Choroid plexus epithelial cell (primary cell): Measurements from ENCODE around the gene TMPRSS15.

Experiments used
- DNase-seq: peaks from one replicate; pipeline ENCODE4 v3.0.0-alpha.2; 2010; ENCODE audit warnings: low read depth
- H3K4me3 ChIP-seq: 2 replicates; pipeline ENCODE4 v1.5.1; 2011; ENCODE audit warnings: low read depth, mild to moderate bottlenecking, control low read depth, low read length, moderate library complexity
- CTCF ChIP-seq: conservative IDR thresholded peaks from 2 replicates; pipeline ENCODE4 v1.5.1; 2011; ENCODE audit warnings: low read depth, mild to moderate bottlenecking, control low read depth, inconsistent platforms, low read length, moderate library complexity

Gene TMPRSS15

GRCh38 chr21:18251065-18251464 is 152.5 kb downstream of the TMPRSS15 start:
- TF ChIP-seq CTCF: no peak
- DNase-seq: no peak
- H3K4me3 ChIP-seq: no peak overlapping the region

GRCh38 chr21:18249672-18250071 is 153.9 kb downstream of the TMPRSS15 start:
- peak; percentile 14 for TF ChIP-seq CTCF
- no peak overlapping the region for H3K4me3 ChIP-seq
- no peak for DNase-seq

DNA sequence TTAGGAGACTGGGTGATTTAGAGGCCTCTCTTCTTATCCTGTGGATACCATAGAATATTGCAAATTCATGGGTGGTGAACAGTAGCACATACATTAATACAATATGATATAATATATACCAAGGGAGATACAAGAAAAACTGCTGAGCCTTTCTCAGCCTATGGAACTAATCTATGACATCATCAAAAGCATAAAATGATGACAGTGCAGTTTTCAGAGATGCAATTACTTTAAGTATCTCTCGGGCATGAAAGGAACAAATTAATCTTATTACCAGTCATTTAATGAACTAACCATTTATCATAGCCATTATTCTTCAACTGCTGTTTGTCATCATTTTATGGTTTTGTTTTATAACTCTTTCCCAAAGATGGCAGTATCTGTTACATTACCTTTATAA is 155.4 kb downstream of the TMPRSS15 start:
- no peak for TF ChIP-seq CTCF
- no peak for DNase-seq
- no peak overlapping the region for H3K4me3 ChIP-seq

GRCh38 chr21:18245464-18245967 is 158.1 kb downstream of the TMPRSS15 start:
- DNase-seq: peak; percentile 4
- TF ChIP-seq CTCF: no peak
- no peak overlapping the region for H3K4me3 ChIP-seq

DNA sequence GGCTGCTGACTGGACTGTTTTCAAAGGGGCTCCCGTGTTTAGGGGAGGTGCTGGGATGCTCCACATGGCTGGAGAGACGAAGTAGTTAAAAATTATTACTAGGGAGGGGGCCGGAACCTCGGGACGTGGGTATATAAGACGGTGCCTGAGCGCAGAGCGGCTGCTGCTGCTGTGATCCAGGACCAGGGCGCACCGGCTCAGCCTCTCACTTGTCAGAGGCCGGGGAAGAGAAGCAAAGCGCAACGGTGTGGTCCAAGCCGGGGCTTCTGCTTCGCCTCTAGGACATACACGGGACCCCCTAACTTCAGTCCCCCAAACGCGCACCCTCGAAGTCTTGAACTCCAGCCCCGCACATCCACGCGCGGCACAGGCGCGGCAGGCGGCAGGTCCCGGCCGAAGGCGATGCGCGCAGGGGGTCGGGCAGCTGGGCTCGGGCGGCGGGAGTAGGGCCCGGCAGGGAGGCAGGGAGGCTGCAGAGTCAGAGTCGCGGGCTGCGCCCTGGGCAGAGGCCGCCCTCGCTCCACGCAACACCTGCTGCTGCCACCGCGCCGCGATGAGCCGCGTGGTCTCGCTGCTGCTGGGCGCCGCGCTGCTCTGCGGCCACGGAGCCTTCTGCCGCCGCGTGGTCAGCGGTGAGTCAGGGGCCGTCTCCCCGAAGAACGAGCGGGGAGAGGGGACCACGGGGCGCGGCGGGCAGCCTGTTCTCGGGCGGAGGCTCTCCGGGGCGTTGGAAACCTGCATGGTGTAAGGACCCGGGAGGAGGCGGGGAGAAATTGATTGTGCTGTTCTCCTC is 158.7 kb downstream of the TMPRSS15 start, which contains the start of gene CHODL:
CHODL (plus strand) TSS at position 163 of the 793 bp plus-strand sequence; CDS start at position 554, 391 bp downstream.
- peak within 1 kb of the TSS; percentile 33 for H3K4me3 ChIP-seq
- TF ChIP-seq CTCF: no peak
- DNase-seq: peak; percentile 4

GRCh38 chr21:18235545-18235944 is 168.0 kb downstream of the TMPRSS15 start:
- TF ChIP-seq CTCF: no peak

DNA sequence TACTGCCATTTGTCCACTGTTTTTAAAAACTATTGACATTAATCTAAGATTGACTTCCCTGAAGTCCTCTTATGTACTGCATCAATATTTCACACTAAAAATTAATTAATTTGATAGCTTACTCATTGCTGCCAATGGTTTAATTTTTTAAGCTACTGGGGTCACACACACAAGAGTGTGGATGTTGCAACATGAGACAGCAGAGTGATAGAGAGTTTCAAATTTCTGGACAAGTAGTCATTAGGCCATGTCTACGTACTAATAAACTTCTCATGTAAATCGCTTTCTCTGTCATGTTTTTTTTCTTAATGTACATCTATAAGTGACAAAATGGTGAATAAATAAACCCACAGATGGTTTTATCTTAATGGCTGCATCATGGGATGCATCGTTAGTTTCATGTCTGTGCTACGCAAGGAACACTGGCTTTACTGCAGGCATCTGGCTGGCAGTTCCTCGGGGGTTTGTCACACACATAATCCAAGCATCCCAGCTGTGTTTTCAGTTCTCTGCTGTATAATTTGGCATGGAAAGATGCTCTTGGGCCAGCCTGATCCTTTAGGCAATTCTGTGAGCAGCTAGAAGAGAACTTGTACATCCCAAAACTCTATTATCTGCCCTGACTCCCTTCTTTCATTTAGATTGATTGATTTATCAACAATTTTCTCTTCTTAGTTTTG is 175.4 kb downstream of the TMPRSS15 start:
- H3K4me3 ChIP-seq: no peak overlapping the region
- TF ChIP-seq CTCF: no peak
- DNase-seq: no peak

More at GRCh38 chr21:18235545-18235944, 168.0 kb downstream of the TMPRSS15 start:
- H3K4me3 ChIP-seq: no peak overlapping the region
- no peak for DNase-seq
